DOHH2 (cell line): ENCODE data around the gene MRPL48.

Experiments
- H3F3A ChIP-seq: fragments of 200-600 bp; sonication (generic), shearing (Covaris generic); 2 replicates; pipeline ENCODE4 v1.6.0; 2016; ENCODE audit warnings: antibody characterized with exemption, mild to moderate bottlenecking; ENCODE audit not compliant: control insufficient read depth, insufficient read depth
- H3K27ac ChIP-seq: fragments of 200-600 bp; sonication (generic); 2 replicates; pipeline ENCODE4 v1.5.1; 2014; ENCODE audit warnings: low read depth, mild to moderate bottlenecking, low read length, moderate library complexity
- H3K27me3 ChIP-seq: fragments of 200-600 bp; sonication (generic); 2 replicates; pipeline ENCODE4 v1.6.1; 2014; ENCODE audit warnings: mild to moderate bottlenecking, low read length, mixed read lengths; ENCODE audit not compliant: control insufficient read depth
- H3K36me3 ChIP-seq: fragments of 200-600 bp; sonication (generic); 2 replicates; pipeline ENCODE4 v1.6.1; 2014; ENCODE audit warnings: mild to moderate bottlenecking, low read length, moderate library complexity, mixed read lengths; ENCODE audit not compliant: control insufficient read depth
- H3K4me1 ChIP-seq: fragments of 200-600 bp; sonication (generic); 2 replicates; pipeline ENCODE4 v1.6.1; 2014; ENCODE audit warnings: mild to moderate bottlenecking, low read length, mixed read lengths; ENCODE audit not compliant: control insufficient read depth
- H3K4me2 ChIP-seq: fragments of 200-600 bp; sonication (generic); 2 replicates; pipeline ENCODE4 v1.6.0; 2014; ENCODE audit warnings: mild to moderate bottlenecking, low read length, moderate library complexity
- H3K4me3 ChIP-seq: fragments of 200-600 bp; sonication (generic); 2 replicates; pipeline ENCODE4 v1.5.1; 2014; ENCODE audit warnings: mild to moderate bottlenecking, low read length, mixed read lengths
- H3K79me2 ChIP-seq: fragments of 200-600 bp; sonication (generic); 2 replicates; pipeline ENCODE4 v1.6.1; 2014; ENCODE audit warnings: mild to moderate bottlenecking, low read length, mixed read lengths; ENCODE audit not compliant: control insufficient read depth
- H3K9me2 ChIP-seq: fragments of 200-600 bp; sonication (generic); replicated peaks from 2 replicates; pipeline ENCODE4 v1.6.1; 2014; ENCODE audit warnings: mild to moderate bottlenecking, low read length, mixed read lengths; ENCODE audit not compliant: control insufficient read depth
- H3K9me3 ChIP-seq: fragments of 200-600 bp; sonication (generic); 2 replicates; pipeline ENCODE4 v1.6.1; 2014; ENCODE audit warnings: antibody characterized with exemption, low read length, mixed read lengths; ENCODE audit not compliant: control insufficient read depth, insufficient read depth
- H4K20me1 ChIP-seq: fragments of 200-600 bp; sonication (generic); 2 replicates; pipeline ENCODE4 v1.6.0; 2014; ENCODE audit warnings: low read depth, mild to moderate bottlenecking, antibody characterized with exemption, low read length, moderate library complexity; ENCODE audit not compliant: control insufficient read depth, insufficient read depth
- EZH2phosphoT487 ChIP-seq: fragments of 200-600 bp; sonication (generic); IDR thresholded peaks from 2 replicates; pipeline ENCODE4 v1.6.1; 2017; ENCODE audit warnings: borderline replicate concordance, mild to moderate bottlenecking, antibody characterized with exemption, low read length, moderate library complexity, mixed read lengths
- TF ChIP-seq, protein P1 (sequence below): fragments of 200-600 bp; sonication (generic); IDR thresholded peaks from one replicate; pipeline ENCODE4 v1.5.1; 2014; ENCODE audit warnings: antibody characterized with exemption, mild to moderate bottlenecking, low read depth, low read length; ENCODE audit not compliant: poor library complexity, severe bottlenecking

The MRPL48 gene

GRCh38 chr11:73758451-73758850 is 29.2 kb upstream of the MRPL48 start:
- H3K27me3 ChIP-seq, result no peaks in the 10 kb centered on the region
- H3K9me3 ChIP-seq, result no peaks in the 10 kb centered on the region
- peaks cover 11% of the 10 kb centered on the region for H4K20me1 ChIP-seq
- peaks cover 66% of the 10 kb centered on the region for H3K79me2 ChIP-seq
- H3K27ac ChIP-seq, result no peak overlapping the region
- TF ChIP-seq EZH2phosphoT487, result no peak
- peak overlapping the region; percentile 93 for H3K4me2 ChIP-seq
- H3K4me1 ChIP-seq, result peaks cover 32% of the 10 kb centered on the region
- H3K36me3 ChIP-seq, result peaks cover 16% of the 10 kb centered on the region
- H3F3A ChIP-seq, result peaks cover 4% of the 10 kb centered on the region; the same call in 1 of the 2 replicates
- H3K4me3 ChIP-seq, result peak overlapping the region; percentile 99
- no peaks in the 10 kb centered on the region for H3K9me2 ChIP-seq

DNA sequence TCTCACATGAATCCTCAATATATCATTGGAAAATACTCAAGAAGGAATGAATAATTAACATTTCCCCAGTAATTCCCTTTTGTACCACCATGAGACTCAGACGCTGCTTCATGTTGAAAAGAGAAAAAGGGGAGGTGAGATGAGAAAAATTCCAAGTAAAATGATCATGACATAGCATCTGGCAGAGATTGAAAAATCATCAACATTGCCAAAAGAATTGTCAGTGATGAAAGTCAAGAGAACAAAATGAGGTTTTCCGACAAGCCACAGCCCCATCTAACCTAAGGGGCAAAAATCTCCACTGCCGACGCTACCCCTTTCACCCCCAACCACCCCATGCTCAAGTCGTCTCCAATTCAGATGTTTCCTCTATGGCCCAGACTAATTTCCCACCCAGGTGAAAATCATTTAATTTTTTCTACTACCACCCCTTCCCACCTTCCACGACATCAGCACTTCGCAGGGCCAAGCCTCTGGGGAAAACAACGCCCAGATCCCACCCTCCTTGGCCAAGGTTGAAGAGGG is 28.0 kb upstream of the MRPL48 start:
- peaks cover 11% of the 10 kb centered on the region for H4K20me1 ChIP-seq
- H3K4me1 ChIP-seq, result peaks cover 39% of the 10 kb centered on the region
- peak overlapping the region; percentile 99 for H3K4me3 ChIP-seq
- H3F3A ChIP-seq, result peaks cover 6% of the 10 kb centered on the region; the same call in 1 of the 2 replicates
- peaks cover 16% of the 10 kb centered on the region for H3K36me3 ChIP-seq
- no peaks in the 10 kb centered on the region for H3K9me3 ChIP-seq
- H3K9me2 ChIP-seq, result no peaks in the 10 kb centered on the region
- TF ChIP-seq, protein P1, sequence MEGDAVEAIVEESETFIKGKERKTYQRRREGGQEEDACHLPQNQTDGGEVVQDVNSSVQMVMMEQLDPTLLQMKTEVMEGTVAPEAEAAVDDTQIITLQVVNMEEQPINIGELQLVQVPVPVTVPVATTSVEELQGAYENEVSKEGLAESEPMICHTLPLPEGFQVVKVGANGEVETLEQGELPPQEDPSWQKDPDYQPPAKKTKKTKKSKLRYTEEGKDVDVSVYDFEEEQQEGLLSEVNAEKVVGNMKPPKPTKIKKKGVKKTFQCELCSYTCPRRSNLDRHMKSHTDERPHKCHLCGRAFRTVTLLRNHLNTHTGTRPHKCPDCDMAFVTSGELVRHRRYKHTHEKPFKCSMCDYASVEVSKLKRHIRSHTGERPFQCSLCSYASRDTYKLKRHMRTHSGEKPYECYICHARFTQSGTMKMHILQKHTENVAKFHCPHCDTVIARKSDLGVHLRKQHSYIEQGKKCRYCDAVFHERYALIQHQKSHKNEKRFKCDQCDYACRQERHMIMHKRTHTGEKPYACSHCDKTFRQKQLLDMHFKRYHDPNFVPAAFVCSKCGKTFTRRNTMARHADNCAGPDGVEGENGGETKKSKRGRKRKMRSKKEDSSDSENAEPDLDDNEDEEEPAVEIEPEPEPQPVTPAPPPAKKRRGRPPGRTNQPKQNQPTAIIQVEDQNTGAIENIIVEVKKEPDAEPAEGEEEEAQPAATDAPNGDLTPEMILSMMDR, result no peak
- no peak for TF ChIP-seq EZH2phosphoT487
- no peak overlapping the region for H3K27ac ChIP-seq
- peaks cover 54% of the 10 kb centered on the region for H3K79me2 ChIP-seq
- no peaks in the 10 kb centered on the region for H3K27me3 ChIP-seq
- peak overlapping the region; percentile 93 for H3K4me2 ChIP-seq

DNA sequence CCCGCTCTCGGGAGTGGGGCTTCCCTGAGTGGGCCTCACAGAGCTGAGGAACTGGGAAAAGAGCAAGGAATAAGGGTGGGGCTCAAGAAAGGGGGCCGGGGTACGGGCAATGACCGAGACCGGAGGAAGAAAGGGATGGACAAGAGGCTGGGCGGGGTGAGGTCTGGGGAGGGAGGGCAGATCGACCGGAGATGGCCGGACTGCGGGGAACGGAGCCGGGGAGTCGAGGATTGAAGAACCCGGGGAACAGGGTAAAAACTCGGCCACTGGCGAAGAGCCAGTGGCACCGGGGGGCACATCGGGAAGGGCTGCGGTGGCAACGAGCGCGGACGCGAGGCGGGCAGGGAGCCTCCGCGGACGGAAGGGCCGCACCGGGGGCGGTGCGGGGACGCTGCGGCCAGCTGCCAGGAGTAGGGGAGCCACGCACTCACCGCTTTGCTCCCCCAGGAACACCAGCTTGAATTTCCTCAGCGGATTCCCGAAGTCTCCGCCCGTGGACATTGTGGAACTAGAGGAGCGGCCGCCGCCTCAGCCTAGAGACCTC is 27.5 kb upstream of the MRPL48 start:
- Histone ChIP-seq H3F3A (peaks cover 6% of the 10 kb centered on the region; the same call in 1 of the 2 replicates), H3K4me2 (peak overlapping the region; percentile 93), H3K36me3 (peaks cover 16% of the 10 kb centered on the region), H3K4me3 (peak overlapping the region; percentile 99), H3K9me2 (no peaks in the 10 kb centered on the region), H3K4me1 (peaks cover 39% of the 10 kb centered on the region), H3K79me2 (peaks cover 54% of the 10 kb centered on the region), H3K9me3 (no peaks in the 10 kb centered on the region), H3K27me3 (no peaks in the 10 kb centered on the region), H4K20me1 (peaks cover 11% of the 10 kb centered on the region), H3K27ac (peak overlapping the region; percentile 37)
- no peak for TF ChIP-seq EZH2phosphoT487
- TF ChIP-seq, protein P1, result no peak

GRCh38 chr11:73760679-73761402 is 26.8 kb upstream of the MRPL48 start, which contains the start of gene RAB6A:
TSS of gene RAB6A (minus strand) at chr11:73761074. CDS start at chr11:73760635, 439 bp downstream.
- Histone ChIP-seq H3K36me3 (peaks cover 16% of the 10 kb centered on the region), H3K4me1 (peaks cover 39% of the 10 kb centered on the region), H3K4me2 (peak within 1 kb of the TSS; percentile 93), H3K27ac (peak within 1 kb of the TSS; percentile 37), H3K79me2 (peaks cover 48% of the 10 kb centered on the region), H3F3A (peaks cover 6% of the 10 kb centered on the region; the same call in 1 of the 2 replicates), H3K9me3 (no peaks in the 10 kb centered on the region), H4K20me1 (peaks cover 11% of the 10 kb centered on the region), H3K9me2 (no peaks in the 10 kb centered on the region), H3K4me3 (peak within 1 kb of the TSS; percentile 99), H3K27me3 (no peaks in the 10 kb centered on the region)
- no peak for TF ChIP-seq EZH2phosphoT487
- TF ChIP-seq, protein P1, result no peak
